Measurements from ENCODE around the gene GPR52. TPM values are rescaled to one million over a fixed set of nuclear protein-coding genes. Genes with fewer than 3 reads are reported as not detected.

GPR52 gene
- polyA plus RNA-seq (2012; rRNA removed), result 0.08 TPM in 1 of 2 replicates, not detected in the other
- polyA plus RNA-seq (2012; cell fraction: cytosol; rRNA removed), result not detected in 2 replicates
- polyA plus RNA-seq (2012; cell fraction: nucleus; rRNA removed), result 0.08 and 0.27 TPM in 2 replicates

DNA sequence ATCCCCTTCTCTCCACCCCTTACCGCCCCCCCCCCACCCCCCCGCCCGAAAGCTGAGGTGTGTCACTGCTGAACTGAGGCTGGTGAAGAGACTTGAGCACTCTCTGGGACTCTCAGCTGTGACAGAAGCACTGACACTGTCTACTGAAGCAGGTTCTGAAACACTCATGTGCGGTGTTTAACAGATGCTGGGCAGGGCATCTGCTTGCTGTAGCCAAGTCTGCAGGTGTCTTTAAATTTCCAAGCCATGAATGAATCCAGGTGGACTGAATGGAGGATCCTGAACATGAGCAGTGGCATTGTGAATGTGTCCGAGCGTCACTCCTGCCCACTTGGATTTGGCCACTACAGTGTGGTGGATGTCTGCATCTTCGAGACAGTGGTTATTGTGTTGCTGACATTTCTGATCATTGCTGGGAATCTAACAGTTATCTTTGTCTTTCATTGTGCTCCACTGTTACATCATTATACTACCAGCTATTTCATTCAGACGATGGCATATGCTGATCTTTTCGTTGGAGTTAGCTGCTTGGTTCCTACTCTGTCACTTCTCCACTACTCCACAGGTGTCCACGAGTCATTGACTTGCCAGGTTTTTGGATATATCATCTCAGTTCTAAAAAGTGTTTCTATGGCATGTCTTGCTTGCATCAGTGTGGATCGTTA is at the start of gene GPR52:
TSS of gene GPR52 (plus strand) at position 99 of the 665 bp plus-strand sequence. CDS start at position 247, 148 bp downstream.
- Histone ChIP-seq H3F3A (replicated peaks; ENCODE audit: insufficient read depth) (no peaks in the 10 kb centered on the region), H3K27ac (ENCODE audit: low read depth in 2 of 2, low read length in 1 of 2) (no peak within 1 kb of the TSS), H4K20me1 (ENCODE audit: insufficient read depth) (no peaks in the 10 kb centered on the region), H2AFZ (ENCODE audit: low read depth) (no peak within 1 kb of the TSS), H3K4me1 (ENCODE audit: control insufficient read depth in 1 of 2, insufficient read depth in 2 of 2, low read depth in 1 of 2, low read length in 1 of 2) (no peaks in the 10 kb centered on the region; a peak in 2 of 4 replicates), H3K4me2 (no peak within 1 kb of the TSS), H3K36me3 (replicated peaks in 1 of 2; ENCODE audit: control insufficient read depth in 1 of 2, insufficient read depth in 2 of 2, low read length in 1 of 2) (no peaks in the 10 kb centered on the region), H3K9me2 (no peaks in the 10 kb centered on the region), H3K9ac (no peak within 1 kb of the TSS), H3K27me3 (ENCODE audit: insufficient read depth) (no peaks in the 10 kb centered on the region), H3K9me3 (no peaks in the 10 kb centered on the region), H3K4me3 (ENCODE audit: low read depth in 2 of 2, low read length in 1 of 2) (no peak within 1 kb of the TSS), H3K79me2 (ENCODE audit: insufficient read depth) (no peaks in the 10 kb centered on the region)
- TF ChIP-seq TCF12 (IDR thresholded peaks at IDR 0.05), result no peak
- TF ChIP-seq CTCF (IDR thresholded peaks at IDR 0.05), result no peak
- TF ChIP-seq FOXM1 (IDR thresholded peaks at IDR 0.05; ENCODE audit: low read depth), result no peak
- TF ChIP-seq NFIC (IDR thresholded peaks at IDR 0.05; ENCODE audit: borderline replicate concordance), result no peak
- POLR2A ChIA-PET, result no interaction called here
- CTCF ChIA-PET, result no interaction called here
- WGBS (ENCODE audit: low lambda C conversion rate), result 80% methylated on average over 10 of the region's 11 CpGs
- no peak for DNase-seq

- CTCF ChIA-PET, result no interaction called here
- POLR2A ChIA-PET, result no interaction called here
- Histone ChIP-seq H2AFZ (ENCODE audit: low read depth) (no peak overlapping the region), H3K79me2 (ENCODE audit: insufficient read depth) (no peaks in the 10 kb centered on the region), H3F3A (replicated peaks; ENCODE audit: insufficient read depth) (no peaks in the 10 kb centered on the region), H3K4me2 (no peak overlapping the region), H3K27ac (ENCODE audit: low read depth in 2 of 2, low read length in 1 of 2) (no peak overlapping the region), H3K27me3 (ENCODE audit: insufficient read depth) (no peaks in the 10 kb centered on the region), H3K36me3 (replicated peaks in 1 of 2; ENCODE audit: control insufficient read depth in 1 of 2, insufficient read depth in 2 of 2, low read length in 1 of 2) (peaks cover 5 to 7% of the 10 kb centered on the region in 2 experiments), H3K9me2 (no peaks in the 10 kb centered on the region), H3K9ac (no peak overlapping the region), H3K4me1 (ENCODE audit: control insufficient read depth in 1 of 2, insufficient read depth in 2 of 2, low read depth in 1 of 2, low read length in 1 of 2) (no peaks in the 10 kb centered on the region), H3K4me3 (ENCODE audit: low read depth in 2 of 2, low read length in 1 of 2) (no peak overlapping the region), H3K9me3 (no peaks in the 10 kb centered on the region), H4K20me1 (ENCODE audit: insufficient read depth) (no peaks in the 10 kb centered on the region)
- TF ChIP-seq ELF1 (IDR thresholded peaks at IDR 0.05) (no peak), NRF1 (IDR thresholded peaks at IDR 0.05; ENCODE audit: low read depth, low read length) (no peak), SMC3 (IDR thresholded peaks at IDR 0.05; ENCODE audit: low read depth, low read length) (no peak), FOXM1 (IDR thresholded peaks at IDR 0.05; ENCODE audit: low read depth) (no peak), RCOR1 (IDR thresholded peaks at IDR 0.05; ENCODE audit: low read length) (no peak), USF2 (IDR thresholded peaks at IDR 0.05; ENCODE audit: borderline replicate concordance, low read depth, low read length) (no peak), SIN3A (IDR thresholded peaks at IDR 0.05; ENCODE audit: borderline replicate concordance, low read depth, low read length) (no peak), RAD21 (IDR thresholded peaks at IDR 0.05; ENCODE audit: low read length) (no peak), FOSL2 (IDR thresholded peaks at IDR 0.05; ENCODE audit: borderline replicate concordance, low read depth) (no peak), MXI1 (IDR thresholded peaks at IDR 0.05; ENCODE audit: low read depth, low read length) (no peak), JUND (IDR thresholded peaks at IDR 0.05) (no peak), TAF1 (IDR thresholded peaks at IDR 0.05; ENCODE audit: borderline replicate concordance, low read depth, low read length) (no peak), YY1 (IDR thresholded peaks at IDR 0.05; ENCODE audit: low read depth) (no peak), TEAD4 (IDR thresholded peaks at IDR 0.05; ENCODE audit: borderline replicate concordance, insufficient read depth) (no peak), RXRA (IDR thresholded peaks at IDR 0.05; ENCODE audit: borderline replicate concordance, low read depth) (no peak), RFX5 (IDR thresholded peaks at IDR 0.05; ENCODE audit: low read length) (no peak)
- TF ChIP-seq, protein P1, sequence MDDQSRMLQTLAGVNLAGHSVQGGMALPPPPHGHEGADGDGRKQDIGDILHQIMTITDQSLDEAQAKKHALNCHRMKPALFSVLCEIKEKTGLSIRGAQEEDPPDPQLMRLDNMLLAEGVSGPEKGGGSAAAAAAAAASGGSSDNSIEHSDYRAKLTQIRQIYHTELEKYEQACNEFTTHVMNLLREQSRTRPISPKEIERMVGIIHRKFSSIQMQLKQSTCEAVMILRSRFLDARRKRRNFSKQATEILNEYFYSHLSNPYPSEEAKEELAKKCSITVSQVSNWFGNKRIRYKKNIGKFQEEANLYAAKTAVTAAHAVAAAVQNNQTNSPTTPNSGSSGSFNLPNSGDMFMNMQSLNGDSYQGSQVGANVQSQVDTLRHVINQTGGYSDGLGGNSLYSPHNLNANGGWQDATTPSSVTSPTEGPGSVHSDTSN (IDR thresholded peaks at IDR 0.05), result no peak
- TF ChIP-seq, protein P2, sequence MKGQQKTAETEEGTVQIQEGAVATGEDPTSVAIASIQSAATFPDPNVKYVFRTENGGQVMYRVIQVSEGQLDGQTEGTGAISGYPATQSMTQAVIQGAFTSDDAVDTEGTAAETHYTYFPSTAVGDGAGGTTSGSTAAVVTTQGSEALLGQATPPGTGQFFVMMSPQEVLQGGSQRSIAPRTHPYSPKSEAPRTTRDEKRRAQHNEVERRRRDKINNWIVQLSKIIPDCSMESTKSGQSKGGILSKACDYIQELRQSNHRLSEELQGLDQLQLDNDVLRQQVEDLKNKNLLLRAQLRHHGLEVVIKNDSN (IDR thresholded peaks at IDR 0.05; ENCODE audit: borderline replicate concordance, low read depth), result no peak
- 95% methylated on average over 4 of the region's 4 CpGs for WGBS (ENCODE audit: low lambda C conversion rate)
- no peak for DNase-seq
Measured at GRCh38 chr1:174398246-174398645, 49.5 kb upstream of the GPR52 start.

All from SK-N-SH (cell line).